ENCODE results near the gene SPEM1. TPM values are rescaled to one million over a fixed set of nuclear protein-coding genes. Genes with fewer than 3 reads are reported as not detected.
A peak's percentile ranks its signal among the peaks of the same experiment; 100 is the strongest.

SPEM1 gene
- total and polyA plus RNA-seq, 4 donors, result not detected

GRCh38 chr17:7394452-7395191 lies 25.5 kb upstream of the SPEM1 start, which contains the start of gene PLSCR3:
Gene PLSCR3, minus strand, starts transcription at chr17:7394525. Its CDS starts 415 bp downstream, at chr17:7394110.
- peak within 1 kb of the TSS; percentile 74 to 94 for H3K27ac ChIP-seq (ENCODE audit: low read depth in 1 of 2, low read length in 2 of 2)
- H3K9ac ChIP-seq (ENCODE audit: low read depth in 1 of 2, low read length in 2 of 2), result peak within 1 kb of the TSS; percentile 79 to 88
- no peaks in the 10 kb centered on the region for H3K9me3 ChIP-seq (ENCODE audit: control insufficient read depth in 4 of 4, low read length in 3 of 4)
- peak within 1 kb of the TSS; percentile 69 to 85 (median 73) for H3K4me3 ChIP-seq (ENCODE audit: low read depth in 1 of 3, low read length in 3 of 3)
- peak; percentile 88 for DNase-seq (ENCODE audit: low spot score)
- peaks cover 0 to 15% (median 8%) of the 10 kb centered on the region in 4 donors for H3K4me1 ChIP-seq (ENCODE audit: control insufficient read depth in 4 of 4, insufficient read depth in 4 of 4, low read length in 3 of 4)
- peaks cover 0 to 6% (median 0%) of the 10 kb centered on the region in 4 donors for H3K36me3 ChIP-seq (ENCODE audit: control insufficient read depth in 4 of 4, insufficient read depth in 3 of 4, low read depth in 1 of 4, low read length in 3 of 4)
- WGBS, result under 1% methylated on average over 71 of the region's 71 CpGs
- peak in 1 of 2 donors; percentile 40 for TF ChIP-seq GABPA (IDR thresholded peaks at IDR 0.05 in 1 of 2, conservative IDR thresholded peaks at IDR 0.05 in 1 of 2)
- no peak for TF ChIP-seq ZBTB33 (IDR thresholded peaks at IDR 0.05)
- TF ChIP-seq YY1 (IDR thresholded peaks at IDR 0.05), result peak; percentile 39
- TF ChIP-seq REST (IDR thresholded peaks at IDR 0.05), result peak; percentile 17
- no peaks in the 10 kb centered on the region for H3K27me3 ChIP-seq (ENCODE audit: control insufficient read depth in 4 of 4, insufficient read depth in 4 of 4, low read length in 3 of 4)

- Histone ChIP-seq H3K4me1 (ENCODE audit: control insufficient read depth in 4 of 4, insufficient read depth in 4 of 4, low read length in 3 of 4) (peaks cover 0 to 15% (median 8%) of the 10 kb centered on the region in 4 donors), H3K4me3 (ENCODE audit: low read depth in 1 of 3, low read length in 3 of 3) (no peak overlapping the region), H3K27ac (ENCODE audit: low read depth in 1 of 2, low read length in 2 of 2) (no peak overlapping the region), H3K9me3 (ENCODE audit: control insufficient read depth in 4 of 4, low read length in 3 of 4) (no peaks in the 10 kb centered on the region), H3K36me3 (ENCODE audit: control insufficient read depth in 4 of 4, insufficient read depth in 3 of 4, low read depth in 1 of 4, low read length in 3 of 4) (peaks cover 0 to 2% (median 0%) of the 10 kb centered on the region in 4 donors), H3K9ac (ENCODE audit: low read depth in 1 of 2, low read length in 2 of 2) (no peak overlapping the region), H3K27me3 (ENCODE audit: control insufficient read depth in 4 of 4, insufficient read depth in 4 of 4, low read length in 3 of 4) (no peaks in the 10 kb centered on the region)
- 91% methylated on average over 4 of the region's 4 CpGs for WGBS
- DNase-seq (ENCODE audit: low spot score), result no peak
- no peak for TF ChIP-seq RXRA (IDR thresholded peaks at IDR 0.05)
- TF ChIP-seq FOXA1 (IDR thresholded peaks at IDR 0.05), result no peak
- TF ChIP-seq ATF3 (IDR thresholded peaks at IDR 0.05), result no peak
These were observed 24.0 kb upstream of the SPEM1 start for GRCh38 chr17:7396147-7396546.

GRCh38 chr17:7398612-7399011 lies 21.5 kb upstream of the SPEM1 start:
- Histone ChIP-seq H3K27me3 (ENCODE audit: control insufficient read depth in 4 of 4, insufficient read depth in 4 of 4, low read length in 3 of 4) (no peaks in the 10 kb centered on the region), H3K9me3 (ENCODE audit: control insufficient read depth in 4 of 4, low read length in 3 of 4) (no peaks in the 10 kb centered on the region), H3K27ac (ENCODE audit: low read depth in 1 of 2, low read length in 2 of 2) (no peak overlapping the region), H3K9ac (ENCODE audit: low read depth in 1 of 2, low read length in 2 of 2) (no peak overlapping the region), H3K4me3 (ENCODE audit: low read depth in 1 of 3, low read length in 3 of 3) (no peak overlapping the region), H3K36me3 (ENCODE audit: control insufficient read depth in 4 of 4, insufficient read depth in 3 of 4, low read depth in 1 of 4, low read length in 3 of 4) (no peaks in the 10 kb centered on the region), H3K4me1 (ENCODE audit: control insufficient read depth in 4 of 4, insufficient read depth in 4 of 4, low read length in 3 of 4) (peaks cover 0 to 21% (median 14%) of the 10 kb centered on the region in 4 donors)
- WGBS, result 88% methylated on average over 2 of the region's 2 CpGs
- no peak for DNase-seq (ENCODE audit: low spot score)
- TF ChIP-seq EGR1 (IDR thresholded peaks at IDR 0.05; ENCODE audit: low read depth in 2 of 2) (no peak), HNF4G (IDR thresholded peaks at IDR 0.05) (no peak), RAD21 (IDR thresholded peaks at IDR 0.05) (no peak), RXRA (IDR thresholded peaks at IDR 0.05) (no peak), JUND (IDR thresholded peaks at IDR 0.05) (no peak), YY1 (IDR thresholded peaks at IDR 0.05) (no peak), CTCF (IDR thresholded peaks at IDR 0.05; ENCODE audit: low read depth, low read length, missing input control) (no peak), ATF3 (IDR thresholded peaks at IDR 0.05) (no peak), ZBTB33 (IDR thresholded peaks at IDR 0.05) (no peak)
